Left ventricle myocardium superior (tissue), 1 donor: ENCODE measurements around the gene NEK8. TPM values are rescaled to one million over a fixed set of nuclear protein-coding genes. Genes with fewer than 3 reads are reported as not detected.

ENCODE experiments used
- total RNA-seq: library from RNA; stranded (reverse); fragmentation: NEBNext Ultra II Directional; extraction: Animal tissue kit (Norgen Biotek cat#: 25700); gene quantifications from one replicate; pipeline ENCODE4 v1.2.1, GENCODE V29; 2021
- donor health status: DM: no; HTN: yes; CAD: no; lungs with severe emphysema.

NEK8 gene
- total RNA-seq, 1 donor from 2014 or later: 0.94 TPM

Other genes starting within 250 kb of the NEK8 start
- gene FOXN1, start 222.4 kb upstream of the NEK8 start, total RNA-seq: not detected
- gene UNC119, start 176.2 kb upstream of the NEK8 start, total RNA-seq: 22.2 TPM
- 45.0 TPM for gene PIGS, start 157.3 kb upstream of the NEK8 start, total RNA-seq
- 380 TPM for gene ALDOC, start 151.9 kb upstream of the NEK8 start, total RNA-seq
- gene SPAG5, start 129.8 kb upstream of the NEK8 start, total RNA-seq: 1.1 TPM
- gene RSKR, start 114.6 kb upstream of the NEK8 start, total RNA-seq: 4.0 TPM
- gene BLTP2, start 83.6 kb upstream of the NEK8 start, total RNA-seq: 73.8 TPM
- gene SDF2, start 66.9 kb upstream of the NEK8 start, total RNA-seq: 30.7 TPM
- gene SUPT6H, start 66.6 kb upstream of the NEK8 start, total RNA-seq: 46.0 TPM
- gene PROCA1, start 16.9 kb upstream of the NEK8 start, total RNA-seq: 0.89 TPM
- gene RAB34, start 10.9 kb upstream of the NEK8 start, total RNA-seq: 14.8 TPM
- 918 TPM for gene RPL23A, start 8.8 kb upstream of the NEK8 start, total RNA-seq
- gene TLCD1, start 2.6 kb upstream of the NEK8 start, total RNA-seq: 2.6 TPM
- gene TRAF4, start 15.2 kb downstream of the NEK8 start, total RNA-seq: 4.2 TPM
- 16.8 TPM for gene FAM222B, start 114.0 kb downstream of the NEK8 start, total RNA-seq
- 34.1 TPM for gene ERAL1, start 126.2 kb downstream of the NEK8 start, total RNA-seq
- 108 TPM for gene FLOT2, start 168.9 kb downstream of the NEK8 start, total RNA-seq
- gene DHRS13, start 174.3 kb downstream of the NEK8 start, total RNA-seq: 3.8 TPM
- gene PHF12, start 222.7 kb downstream of the NEK8 start, total RNA-seq: 20.4 TPM